Stimulated activated CD4-positive, alpha-beta T cell treated with anti-CD3 and anti-CD28 coated beads, Interleukin-12 subunit alpha, Interleukin-12 subunit beta, amount 100 ng/mL, for 48 hours (primary cell): Measurements from ENCODE around the gene HHATL.

Experiments
- DNase-seq, 3 donors: peaks; one replicate each; pipeline ENCODE4 v3.0.0-alpha.2; 2020; ENCODE audit warnings: low read depth in 2 of 3, low spot score in 1 of 3

The HHATL gene

GRCh38 chr3:42654331-42655201, 48.0 kb downstream of the HHATL start:
- no peak for DNase-seq

DNA sequence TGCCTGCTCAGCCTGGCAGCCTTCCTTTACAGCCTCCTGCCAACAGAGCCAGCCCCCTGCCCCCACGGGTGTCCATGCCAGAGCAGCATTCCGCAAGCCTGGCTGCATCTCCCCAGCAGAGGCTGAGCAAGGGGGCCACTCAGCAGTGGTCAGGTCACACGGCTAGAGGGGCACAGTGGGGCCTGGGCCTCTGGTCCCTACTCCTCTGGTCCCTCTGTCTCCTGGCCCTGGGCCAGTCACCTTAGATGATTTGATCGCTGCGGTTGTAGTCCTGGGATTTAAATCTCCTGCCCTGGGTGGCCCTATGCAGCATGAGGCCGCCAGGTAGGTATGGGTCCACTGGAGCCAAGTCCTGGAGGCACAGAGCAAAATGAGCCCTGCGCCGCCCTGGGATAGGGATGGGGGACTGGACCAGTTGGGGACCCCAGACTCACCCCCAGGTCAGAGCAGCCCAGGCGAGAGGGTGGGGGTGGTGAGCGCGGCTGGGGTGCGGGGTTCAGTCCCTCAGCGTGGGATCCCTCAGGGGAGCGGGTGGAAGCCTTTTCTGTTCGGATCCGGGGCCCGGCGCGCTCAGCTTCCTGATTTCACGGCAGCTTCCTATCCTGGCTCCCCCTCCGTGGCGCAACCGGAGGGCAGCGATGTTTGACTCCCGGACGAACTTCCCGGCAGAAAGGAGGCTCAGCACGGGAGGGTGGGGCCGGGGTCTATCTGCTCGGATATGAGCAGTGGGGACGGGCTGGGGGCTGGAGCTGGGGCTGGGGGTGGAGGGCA, 48.9 kb downstream of the HHATL start, which contains the start of gene ZBTB47:
Gene ZBTB47, plus strand, starts transcription at position 138 of the 771 bp plus-strand sequence. CDS start 4,659 bp downstream, outside the sequence.
- no peak for DNase-seq

- DNase-seq = no peak
Measured at GRCh38 chr3:42653303-42653559, 49.4 kb downstream of the HHATL start.

DNA sequence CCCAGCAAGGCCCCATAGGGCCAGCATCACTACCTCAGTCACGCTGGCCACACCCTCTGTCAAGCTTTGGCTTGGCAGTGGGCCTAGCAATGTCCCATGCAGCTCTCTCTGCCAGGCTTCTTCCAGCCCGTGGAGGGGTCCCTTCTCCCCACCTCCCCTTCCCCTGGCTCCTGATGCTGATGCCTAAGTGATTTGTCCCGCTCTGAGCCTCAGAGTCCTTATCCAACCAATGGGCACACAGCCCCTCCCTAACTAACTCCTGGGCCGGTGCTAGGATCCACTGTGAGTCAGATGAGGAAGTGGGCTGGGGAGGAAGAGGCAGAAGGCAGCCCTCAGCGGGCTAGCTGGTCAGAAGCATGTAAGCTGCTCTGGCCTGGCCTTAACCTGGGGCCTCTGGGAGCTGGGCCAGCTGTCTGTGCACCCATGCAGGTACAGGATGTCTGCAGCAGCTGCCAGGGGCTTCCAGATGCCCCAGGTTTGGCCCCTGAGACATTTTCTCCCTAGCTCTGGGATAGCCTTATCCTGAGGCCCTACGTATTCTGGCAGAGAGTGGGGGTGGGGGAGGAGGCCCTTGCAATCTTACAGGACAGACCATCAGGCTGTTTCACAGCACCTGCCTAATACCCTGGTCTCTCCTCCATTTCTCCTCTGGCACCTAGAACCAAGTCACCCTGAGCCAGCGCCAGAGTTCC, 49.8 kb downstream of the HHATL start:
- DNase-seq = no peak

DNA sequence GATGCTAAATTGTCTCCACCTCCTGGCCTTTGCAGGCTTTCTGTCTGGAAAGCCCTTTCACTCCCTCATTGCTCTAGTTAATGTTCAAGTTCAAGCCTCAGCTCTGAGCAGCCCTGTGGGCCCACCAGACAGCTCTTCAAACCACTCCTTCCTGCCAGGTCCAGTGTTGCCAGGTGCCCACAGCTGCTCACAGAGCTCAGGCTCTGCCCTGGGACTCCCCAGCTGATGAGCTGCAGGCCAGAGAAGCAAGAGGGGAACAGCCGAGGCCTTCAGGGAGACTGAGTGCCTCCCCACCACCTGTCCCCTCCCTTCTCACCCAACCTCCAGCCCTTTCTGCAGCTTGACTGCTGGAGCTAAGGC, 50.4 kb downstream of the HHATL start:
- no peak for DNase-seq

GRCh38 chr3:42651248-42652091, 51.1 kb downstream of the HHATL start:
- no peak for DNase-seq

DNA sequence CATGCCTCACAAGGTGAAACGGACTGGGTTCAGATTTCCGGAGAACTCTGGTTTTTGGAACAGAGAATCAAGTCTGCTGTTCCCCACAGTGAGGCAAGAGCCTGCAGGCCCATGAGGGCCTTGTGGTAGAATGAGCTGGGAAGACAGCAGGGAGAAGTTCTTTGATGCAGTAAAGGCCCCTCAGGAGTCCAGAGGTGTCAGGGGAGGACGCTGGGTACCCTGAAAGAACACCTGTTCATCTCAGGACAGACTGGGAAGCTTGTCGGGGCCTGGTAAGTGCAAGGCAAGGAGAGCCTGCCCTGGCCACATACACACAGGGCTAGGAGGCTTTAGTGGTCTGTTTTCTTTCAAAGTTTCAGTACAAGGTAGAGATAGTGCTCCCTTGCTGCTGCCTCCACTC, 52.8 kb downstream of the HHATL start:
- no peak for DNase-seq

DNA sequence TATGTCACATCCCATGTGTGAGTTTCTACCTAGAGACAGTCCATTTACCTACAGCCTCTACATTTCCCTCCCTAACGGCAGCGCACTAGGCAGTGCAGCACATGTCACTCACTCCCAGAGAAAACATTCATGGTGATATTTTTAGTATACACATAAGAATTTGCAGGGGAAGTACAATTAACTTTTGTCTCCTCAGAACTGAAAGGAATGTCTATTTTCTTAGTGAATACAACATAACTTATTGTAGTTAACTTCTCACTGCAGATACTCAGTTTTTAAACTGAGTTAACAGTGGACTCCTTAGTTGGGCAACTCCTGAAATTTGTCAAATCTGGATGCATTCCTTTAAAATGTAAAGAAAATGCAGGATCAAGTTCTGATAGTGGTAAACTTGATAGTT, 53.6 kb downstream of the HHATL start:
- DNase-seq = no peak

DNA sequence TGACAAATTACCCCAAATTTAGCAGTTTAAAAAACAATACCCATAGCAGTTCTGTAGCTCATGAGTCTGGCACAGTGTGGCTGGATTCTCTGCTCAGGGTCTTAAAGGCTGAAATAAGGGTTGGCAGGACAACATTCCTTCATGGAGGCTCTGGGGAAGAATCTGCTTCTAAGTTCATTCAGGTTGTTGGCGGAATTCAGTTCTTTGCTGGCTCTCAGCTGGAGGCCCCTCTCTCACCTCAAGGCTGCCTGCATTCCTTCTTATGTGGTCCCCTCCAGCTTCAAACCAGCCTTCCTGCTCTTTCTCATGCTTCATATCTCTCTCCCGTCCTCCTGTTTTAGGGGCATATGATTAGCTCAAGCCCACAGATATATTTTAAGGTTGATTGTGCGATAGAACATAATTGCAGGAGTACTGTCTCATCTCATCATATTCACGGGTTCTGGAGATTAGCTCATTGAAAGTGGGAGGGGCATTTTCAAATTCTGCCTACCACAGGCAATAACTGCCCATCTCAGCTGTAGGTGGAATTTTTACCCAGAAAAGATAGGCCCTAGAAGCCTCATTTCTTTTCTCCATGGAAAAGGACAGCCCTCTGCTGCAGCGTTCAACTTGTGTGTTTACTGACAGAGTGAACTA, 54.7 kb downstream of the HHATL start:
- DNase-seq = no peak
